ENCODE measurements around the gene MUC20.
"Not testable (repeated sequence)": the region's sequence is repeated elsewhere in the genome, so short reads cannot be mapped to it uniquely, and the experiment has no call there.

DNA sequence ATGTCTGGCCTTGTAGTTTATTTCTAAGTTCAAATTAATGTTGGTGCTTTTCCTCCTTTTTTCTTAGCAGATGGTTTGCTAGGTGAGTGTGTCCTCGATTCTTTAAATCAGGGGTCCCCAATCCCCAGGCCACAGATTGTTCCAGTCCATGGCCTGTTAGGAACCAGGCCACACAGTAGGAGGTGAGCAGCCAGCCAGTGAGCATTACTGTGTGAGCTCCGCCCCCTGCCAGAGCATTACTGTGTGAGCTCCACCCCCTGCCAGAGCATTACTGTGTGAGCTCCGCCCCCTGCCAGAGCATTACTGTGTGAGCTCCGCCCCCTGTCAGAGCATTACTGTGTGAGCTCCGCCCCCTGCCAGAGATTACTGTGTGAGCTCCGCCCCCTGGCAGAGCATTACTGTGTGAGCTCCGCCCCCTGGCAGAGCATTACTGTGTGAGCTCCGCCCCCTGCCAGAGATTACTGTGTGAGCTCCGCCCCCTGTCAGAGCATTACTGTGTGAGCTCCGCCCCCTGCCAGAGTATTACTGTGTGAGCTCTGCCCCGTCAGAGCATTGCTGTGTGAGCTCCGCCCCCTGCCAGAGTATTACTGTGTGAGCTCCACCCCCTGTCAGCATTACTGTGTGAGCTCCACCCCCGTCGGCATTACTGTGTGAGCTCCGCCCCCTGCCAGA is 34.1 kb upstream of the MUC20 start:
- TF ChIP-seq, protein P1, sequence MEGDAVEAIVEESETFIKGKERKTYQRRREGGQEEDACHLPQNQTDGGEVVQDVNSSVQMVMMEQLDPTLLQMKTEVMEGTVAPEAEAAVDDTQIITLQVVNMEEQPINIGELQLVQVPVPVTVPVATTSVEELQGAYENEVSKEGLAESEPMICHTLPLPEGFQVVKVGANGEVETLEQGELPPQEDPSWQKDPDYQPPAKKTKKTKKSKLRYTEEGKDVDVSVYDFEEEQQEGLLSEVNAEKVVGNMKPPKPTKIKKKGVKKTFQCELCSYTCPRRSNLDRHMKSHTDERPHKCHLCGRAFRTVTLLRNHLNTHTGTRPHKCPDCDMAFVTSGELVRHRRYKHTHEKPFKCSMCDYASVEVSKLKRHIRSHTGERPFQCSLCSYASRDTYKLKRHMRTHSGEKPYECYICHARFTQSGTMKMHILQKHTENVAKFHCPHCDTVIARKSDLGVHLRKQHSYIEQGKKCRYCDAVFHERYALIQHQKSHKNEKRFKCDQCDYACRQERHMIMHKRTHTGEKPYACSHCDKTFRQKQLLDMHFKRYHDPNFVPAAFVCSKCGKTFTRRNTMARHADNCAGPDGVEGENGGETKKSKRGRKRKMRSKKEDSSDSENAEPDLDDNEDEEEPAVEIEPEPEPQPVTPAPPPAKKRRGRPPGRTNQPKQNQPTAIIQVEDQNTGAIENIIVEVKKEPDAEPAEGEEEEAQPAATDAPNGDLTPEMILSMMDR (optimal IDR thresholded peaks at IDR 0.05 in 1 of 3, IDR thresholded peaks at IDR 0.05 in 1 of 3, conservative IDR thresholded peaks at IDR 0.05 in 1 of 3; ENCODE audit: extremely low read depth in 1 of 3, insufficient read depth in 2 of 3, low read length in 3 of 3): not testable (repeated sequence)
- TF ChIP-seq EZH2 (IDR thresholded peaks at IDR 0.05; ENCODE audit: low read length): not testable (repeated sequence)

Data from keratinocyte (primary cell).